NCI-H82 (cell line): Measurements from ENCODE around the gene SIRT5.
A peak's percentile ranks its signal among the peaks of the same experiment; 100 is the strongest.

Source experiments
- DNase-seq: peaks from one replicate; lab custom pipeline; 2025; lab: John Stamatoyannopoulos, UW

SIRT5 gene

GRCh38 chr6:13635948-13636658, 61.7 kb downstream of the SIRT5 start:
- DNase-seq: no peak

GRCh38 chr6:13638014-13638413, 63.6 kb downstream of the SIRT5 start:
- DNase-seq: no peak

- no peak for DNase-seq
These were observed 64.2 kb downstream of the SIRT5 start for GRCh38 chr6:13638626-13639025.

GRCh38 chr6:13641315-13641714, 66.9 kb downstream of the SIRT5 start:
- no peak for DNase-seq

GRCh38 chr6:13643125-13643524, 68.7 kb downstream of the SIRT5 start:
- no peak for DNase-seq

GRCh38 chr6:13648850-13649249, 74.4 kb downstream of the SIRT5 start:
- DNase-seq: no peak

- no peak for DNase-seq
These were observed 75.0 kb downstream of the SIRT5 start for GRCh38 chr6:13649393-13649792.

GRCh38 chr6:13653296-13653695, 78.9 kb downstream of the SIRT5 start:
- DNase-seq: no peak

GRCh38 chr6:13654496-13654895, 80.1 kb downstream of the SIRT5 start:
- DNase-seq: no peak

- no peak for DNase-seq
These were observed 81.3 kb downstream of the SIRT5 start for GRCh38 chr6:13655700-13656099.

GRCh38 chr6:13660273-13660672, 85.9 kb downstream of the SIRT5 start:
- no peak for DNase-seq

- peak; percentile 31 for DNase-seq
These were observed 86.5 kb downstream of the SIRT5 start for GRCh38 chr6:13660893-13661292.

- peak; percentile 34 for DNase-seq
These were observed 87.2 kb downstream of the SIRT5 start for GRCh38 chr6:13661647-13662046.

GRCh38 chr6:13662651-13663334, 88.4 kb downstream of the SIRT5 start:
- no peak for DNase-seq

GRCh38 chr6:13663986-13664385, 89.6 kb downstream of the SIRT5 start:
- no peak for DNase-seq
